HG03175 (cell line): ENCODE results near the gene ELK4.

Experiments used
- ATAC-seq: cut with Tn5 transposase; IDR thresholded peaks from one replicate; pipeline ENCODE4 v1.9.1; 2021; ENCODE audit warnings: mild to moderate bottlenecking, moderate library complexity; ENCODE audit not compliant: unreplicated experiment

ELK4 gene

DNA sequence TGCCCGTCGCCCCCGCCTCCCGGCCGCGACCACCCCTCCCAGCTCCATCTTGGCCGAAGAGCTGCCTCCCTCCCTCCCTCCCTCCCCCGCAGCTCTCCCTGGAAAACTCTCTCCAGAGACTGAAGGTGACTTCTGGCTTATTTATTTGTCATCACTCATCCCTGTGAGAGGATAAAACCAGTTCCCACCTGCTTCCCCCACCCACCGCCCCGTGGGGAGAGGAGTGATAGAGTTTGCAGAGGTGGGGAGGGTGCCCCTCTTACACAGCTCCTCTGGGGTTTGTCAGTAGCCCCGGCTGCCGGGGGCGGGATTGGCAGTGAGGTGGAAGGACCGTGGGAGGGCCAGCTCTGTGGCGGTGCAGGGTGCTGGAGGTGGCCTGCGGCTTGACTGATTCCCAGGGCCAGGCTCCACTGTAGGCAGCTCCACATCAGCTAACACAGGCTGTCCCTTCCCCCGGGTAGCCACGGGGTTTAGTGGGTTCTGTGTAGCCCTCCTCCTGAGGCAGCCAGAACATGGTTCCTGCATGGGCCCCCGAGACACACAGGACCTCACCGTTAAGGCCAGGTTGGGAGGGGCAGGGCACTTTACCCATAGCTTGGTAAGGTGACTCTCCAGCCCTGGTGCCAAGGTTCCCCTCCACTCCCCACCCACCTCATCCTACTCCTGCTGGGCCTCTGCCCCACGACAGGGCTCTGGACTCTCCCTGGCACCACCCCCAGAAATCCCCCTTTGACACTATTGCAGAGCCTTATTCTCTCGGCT, 62.2 kb downstream of the ELK4 start:
- ATAC-seq = no peak

DNA sequence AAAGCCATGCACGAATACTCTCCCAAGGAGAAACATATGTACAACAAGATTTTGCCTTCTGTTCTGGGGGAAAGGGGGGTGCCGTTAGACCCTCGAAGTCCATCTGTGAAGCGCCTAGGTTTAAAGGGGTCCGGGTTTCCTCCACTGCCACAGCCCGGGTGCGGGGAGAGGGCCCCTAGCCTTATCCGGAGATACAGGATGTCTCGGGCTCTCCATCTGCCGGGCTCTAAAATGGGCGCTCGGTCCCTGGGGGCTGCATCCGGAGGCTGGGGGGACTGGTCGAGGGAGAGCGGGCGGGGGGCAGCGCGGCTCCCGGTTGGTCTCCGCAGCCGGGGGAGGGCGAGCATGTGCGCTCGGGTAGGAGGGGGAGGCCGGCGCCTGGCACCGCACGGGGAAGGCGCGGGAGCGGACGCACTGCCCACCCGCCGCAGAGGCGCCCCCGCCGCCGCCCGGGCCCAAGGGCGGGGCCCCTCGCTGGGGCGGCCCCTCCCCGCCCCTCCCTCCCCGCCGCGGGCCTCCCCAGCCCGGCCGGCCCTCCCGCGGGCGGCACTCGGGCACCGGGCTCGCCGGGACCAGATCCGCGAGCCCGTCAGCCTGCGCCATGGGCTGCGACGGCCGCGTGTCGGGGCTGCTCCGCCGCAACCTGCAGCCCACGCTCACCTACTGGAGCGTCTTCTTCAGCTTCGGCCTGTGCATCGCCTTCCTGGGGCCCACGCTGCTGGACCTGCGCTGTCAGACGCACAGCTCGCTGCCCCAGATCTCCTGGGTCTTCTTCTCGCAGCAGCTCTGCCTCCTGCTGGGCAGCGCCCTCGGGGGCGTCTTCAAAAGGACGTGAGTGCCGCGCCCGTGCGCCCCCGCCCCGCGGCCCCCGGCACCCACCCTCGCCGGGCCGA, 63.1 kb downstream of the ELK4 start:
- no peak for ATAC-seq

DNA sequence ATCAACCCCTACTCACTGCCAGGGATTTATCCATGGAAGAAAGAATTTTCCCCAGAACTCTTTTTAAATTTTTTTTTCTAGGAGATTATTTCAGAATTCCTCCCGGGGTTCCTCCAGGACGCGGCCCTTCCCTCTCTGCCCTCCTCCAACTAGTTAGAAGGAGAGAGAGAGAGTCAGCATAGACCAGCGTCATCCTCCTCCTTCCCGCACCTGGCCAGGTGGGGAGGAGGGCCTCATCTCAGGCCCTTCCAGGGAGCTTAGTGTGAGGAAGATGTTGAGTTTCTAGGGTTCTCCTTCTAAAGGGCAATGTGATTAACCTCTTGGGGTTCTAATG, 63.7 kb downstream of the ELK4 start:
- ATAC-seq = no peak

DNA sequence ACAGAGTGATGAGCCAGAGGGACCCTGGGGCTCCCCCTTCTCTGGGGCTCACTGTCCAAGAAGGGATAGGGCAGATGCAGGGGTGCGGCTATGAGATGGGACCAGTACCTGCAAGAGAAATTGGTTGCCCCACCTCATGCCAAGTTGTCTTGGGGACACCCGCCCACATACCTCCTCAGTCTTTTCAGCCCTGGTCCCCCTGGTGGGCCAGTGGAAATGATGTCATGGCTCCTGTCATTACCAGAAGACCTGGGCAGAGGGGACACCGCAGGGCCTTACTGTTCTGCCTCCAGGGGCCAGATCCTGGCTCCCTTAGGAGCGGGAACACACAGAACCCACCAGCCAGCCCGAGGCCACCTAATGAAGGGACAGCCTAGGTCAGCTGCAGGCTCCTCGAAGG, 64.1 kb downstream of the ELK4 start:
- ATAC-seq = no peak

DNA sequence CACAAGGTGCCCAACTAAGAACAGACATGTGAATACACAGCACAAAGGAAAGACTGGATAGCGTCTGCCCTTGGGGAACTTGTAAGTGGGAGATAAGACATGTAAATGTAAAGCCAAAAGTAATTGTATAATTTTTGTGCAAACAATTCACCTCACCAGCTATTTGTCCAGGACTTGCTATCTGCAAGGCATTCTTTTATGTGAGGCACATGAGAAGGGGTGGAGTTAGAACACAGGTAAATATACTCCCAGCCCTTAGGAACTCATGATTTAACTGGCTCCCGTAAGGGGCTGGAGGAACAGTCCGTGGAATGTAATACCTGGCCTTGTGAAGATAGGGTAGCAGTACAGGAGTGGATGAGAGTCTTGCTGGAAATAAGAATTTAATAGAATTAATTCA, 66.0 kb downstream of the ELK4 start:
- ATAC-seq = no peak

DNA sequence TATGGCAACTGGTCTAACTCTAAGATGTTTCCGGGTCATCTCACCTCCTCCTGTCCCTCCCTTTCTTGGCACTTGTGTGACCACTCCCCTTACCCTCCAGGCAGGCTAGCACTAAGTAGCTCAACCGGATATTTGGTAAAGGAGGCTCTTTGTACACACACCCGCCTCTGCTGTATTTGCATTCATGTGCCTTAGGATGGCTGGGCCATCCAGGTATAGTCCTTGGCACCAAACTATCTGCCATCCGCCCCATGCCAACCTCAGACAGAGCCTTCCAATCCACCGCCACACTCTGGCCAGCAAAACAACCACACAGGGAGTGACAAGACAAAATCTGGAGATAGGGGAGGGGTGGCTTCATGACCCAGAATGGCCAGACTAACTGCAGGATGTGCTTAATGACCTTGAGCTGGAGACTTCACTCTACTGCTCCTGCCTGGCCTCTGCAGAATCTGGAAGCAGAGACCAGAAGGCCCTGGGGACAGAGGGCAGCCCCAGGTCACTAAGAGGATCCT, 67.8 kb downstream of the ELK4 start:
- ATAC-seq = no peak

DNA sequence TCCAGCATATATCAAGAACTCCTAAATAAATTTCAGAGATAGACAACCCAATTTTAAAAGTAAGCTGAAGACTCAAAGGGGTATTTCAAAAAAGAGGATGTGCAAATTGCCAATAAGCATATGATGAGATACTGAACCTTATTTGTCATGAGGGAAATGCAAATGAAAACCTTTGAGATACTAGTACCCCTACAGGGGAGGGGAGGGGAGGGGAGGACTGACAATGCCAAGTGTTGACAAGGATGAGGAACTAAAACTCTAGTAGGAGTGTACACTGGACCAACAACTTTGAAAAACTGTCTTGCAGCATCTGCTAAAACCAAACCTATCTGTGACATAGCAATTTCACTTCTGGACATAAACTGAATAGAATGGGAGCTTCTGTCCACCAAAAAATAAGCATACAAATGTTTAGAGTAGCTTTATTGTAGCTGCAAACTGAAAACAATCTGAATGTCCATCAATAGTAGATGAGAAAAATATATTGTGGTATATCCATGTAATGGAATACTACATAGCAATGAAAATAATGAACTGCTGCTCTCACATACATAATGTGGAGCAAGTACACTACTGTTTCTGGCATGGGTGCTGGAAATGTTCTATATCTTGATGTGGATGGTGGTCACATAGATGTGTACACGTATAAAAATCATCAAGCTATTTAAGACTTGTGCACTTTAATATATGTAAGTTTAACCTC, 70.2 kb downstream of the ELK4 start:
- ATAC-seq = no peak
